NOMO-1 treated with dmso at 0.1 percent for 144 hours (cell line): ENCODE measurements around the gene TEX28.
"Not testable (repeated sequence)": the region's sequence is repeated elsewhere in the genome, so short reads cannot be mapped to it uniquely, and the experiment has no call there.

Experiments
- DNase-seq: peaks from one replicate; lab custom pipeline; 2025; ENCODE audit not compliant: unreplicated experiment; lab: John Stamatoyannopoulos, UW

Gene TEX28

DNA sequence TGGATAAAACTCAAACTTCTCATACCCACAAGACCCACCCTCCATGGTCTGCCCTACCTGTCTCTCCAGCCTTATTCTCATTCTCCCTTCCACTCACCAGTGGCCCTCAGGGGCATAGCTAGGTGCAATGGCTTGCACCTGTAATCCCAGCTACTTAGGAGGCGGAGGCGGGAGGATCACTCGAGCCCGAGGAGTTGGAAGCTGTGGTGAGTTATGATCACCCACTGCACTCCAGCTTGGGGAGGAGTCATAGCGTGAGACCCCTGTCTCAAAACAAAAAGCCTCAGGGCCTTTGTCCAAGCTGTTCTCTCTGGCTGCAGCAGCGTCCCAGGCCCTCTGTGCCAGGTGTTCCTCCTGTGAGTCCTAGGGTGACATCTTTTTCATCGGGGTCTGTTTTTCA, 17.2 kb upstream of the TEX28 start:
- no peak for DNase-seq

DNA sequence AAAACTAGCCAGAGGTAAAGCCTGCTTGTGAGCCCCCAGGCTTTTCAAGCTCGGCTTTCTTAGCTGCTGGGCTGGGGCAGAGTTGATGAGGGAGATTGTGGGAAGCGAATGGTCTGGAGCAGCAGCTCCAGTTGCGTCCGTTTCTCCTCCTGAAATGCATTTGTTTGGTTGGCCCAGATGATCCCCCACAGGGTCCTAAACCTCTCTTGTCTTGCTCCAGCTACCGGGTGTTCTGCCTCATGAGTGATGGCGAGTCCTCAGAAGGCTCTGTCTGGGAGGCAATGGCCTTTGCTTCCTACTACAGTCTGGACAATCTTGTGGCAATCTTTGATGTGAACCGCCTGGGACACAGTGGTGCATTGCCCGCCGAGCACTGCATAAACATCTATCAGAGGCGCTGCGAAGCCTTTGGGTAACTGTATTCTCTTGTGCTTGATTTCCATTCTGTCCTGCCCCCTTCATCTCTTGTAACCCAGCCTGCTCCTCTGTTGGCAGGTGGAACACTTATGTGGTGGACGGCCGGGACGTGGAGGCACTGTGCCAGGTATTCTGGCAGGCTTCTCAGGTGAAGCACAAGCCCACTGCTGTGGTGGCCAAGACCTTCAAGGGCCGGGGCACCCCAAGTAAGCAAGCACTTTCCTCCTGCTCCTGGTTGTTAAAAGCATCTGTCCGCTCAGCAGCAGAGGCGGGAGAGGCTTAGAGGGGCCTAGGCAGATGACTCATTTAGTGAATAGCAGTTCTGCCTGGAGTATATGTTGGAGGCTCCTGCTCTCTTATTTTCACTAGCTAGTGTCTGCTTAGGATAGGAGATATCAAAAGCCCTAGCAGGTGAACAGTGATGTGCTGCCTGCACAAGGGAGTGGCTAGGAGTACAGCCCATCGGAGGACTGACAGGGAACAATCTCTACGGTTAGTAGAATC, 16.0 kb upstream of the TEX28 start:
- no peak for DNase-seq

GRCh38 chrX:154309041-154309775, 14.3 kb upstream of the TEX28 start:
- DNase-seq, result no peak

DNA sequence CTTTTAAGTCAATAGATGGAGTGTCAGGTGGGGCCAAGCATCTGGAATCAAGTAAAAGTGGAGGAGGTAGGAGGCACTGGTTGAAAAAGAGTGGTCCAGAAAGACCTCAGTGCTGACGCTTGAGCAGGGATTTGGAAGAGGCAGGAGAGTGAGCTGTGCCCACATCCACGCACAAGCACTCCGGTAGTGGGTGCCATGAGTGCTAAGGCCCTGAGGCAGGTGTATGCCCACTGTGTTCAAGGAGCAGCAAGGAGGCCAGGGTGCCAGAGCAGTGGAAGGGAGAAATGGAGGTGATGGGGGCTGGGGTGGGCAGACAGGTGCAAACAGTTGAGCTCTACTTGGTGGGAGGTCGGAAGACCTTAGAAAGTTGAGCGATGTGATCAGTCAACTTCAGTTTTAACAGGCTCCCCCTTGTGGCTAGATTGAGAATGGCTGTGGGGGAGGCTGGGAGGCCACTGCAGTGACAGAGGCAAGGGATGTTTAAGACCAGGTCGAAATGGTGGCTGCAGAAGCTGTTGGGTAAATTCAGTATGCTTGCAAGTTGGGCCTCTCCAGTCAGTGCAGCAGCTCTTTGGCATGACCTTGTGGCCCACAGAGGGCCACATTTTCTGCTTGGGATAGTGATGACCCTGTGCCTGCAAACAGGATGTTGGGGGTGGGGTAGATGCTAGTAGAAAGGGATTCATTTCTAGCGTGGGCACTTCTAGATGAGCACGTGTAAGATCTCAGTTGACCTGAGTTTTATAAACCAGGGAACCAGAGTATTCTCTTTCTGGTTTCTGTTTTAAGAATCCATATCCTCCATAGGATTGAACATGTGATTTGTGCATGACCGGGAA, 13.4 kb upstream of the TEX28 start:
- DNase-seq, result no peak

DNA sequence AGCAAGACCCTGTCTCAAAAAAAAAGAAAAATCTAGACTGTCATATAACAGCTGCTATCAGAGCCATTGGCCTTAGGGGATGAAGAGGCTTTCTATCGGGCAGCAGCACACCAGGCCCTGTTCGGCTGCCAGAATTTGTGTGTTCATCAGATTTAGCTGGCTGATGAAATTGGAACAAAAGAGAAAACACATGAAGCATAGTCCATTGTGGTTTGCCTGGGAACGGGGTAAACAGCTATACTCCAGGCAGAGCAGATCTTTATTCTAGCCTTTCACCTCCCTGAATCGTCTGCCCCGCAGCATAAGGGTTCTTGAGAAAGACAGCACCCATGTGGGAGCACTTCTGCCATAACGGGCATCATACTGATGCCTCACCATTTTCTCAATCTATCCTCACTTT, 12.3 kb upstream of the TEX28 start:
- no peak for DNase-seq

- DNase-seq, result no peak
Measured at GRCh38 chrX:154305541-154306205, 10.7 kb upstream of the TEX28 start.

DNA sequence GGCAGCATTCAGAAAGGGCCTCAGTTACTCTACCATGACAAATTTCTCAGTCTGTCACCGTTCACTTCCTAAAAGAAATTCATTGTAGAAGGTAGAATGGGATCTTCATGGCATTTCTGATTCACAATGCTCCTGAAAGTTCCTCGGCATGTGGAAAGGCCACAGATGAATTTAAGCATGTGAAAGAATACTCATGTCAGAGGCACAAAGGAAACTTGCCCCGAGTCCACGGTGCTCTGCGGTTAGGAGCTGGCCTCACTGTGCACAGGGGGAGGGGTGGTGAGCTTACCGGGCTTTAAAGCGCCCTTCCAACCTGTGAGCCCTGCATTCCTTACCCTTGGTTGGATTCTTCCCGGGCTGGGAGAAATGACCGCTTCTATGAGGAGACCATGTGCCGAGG, 9.9 kb upstream of the TEX28 start:
- no peak for DNase-seq

- no peak for DNase-seq
Measured at GRCh38 chrX:154303476-154303875, 8.6 kb upstream of the TEX28 start.

- not testable (repeated sequence) for DNase-seq
Measured at GRCh38 chrX:154302998-154303397, 8.1 kb upstream of the TEX28 start.

DNA sequence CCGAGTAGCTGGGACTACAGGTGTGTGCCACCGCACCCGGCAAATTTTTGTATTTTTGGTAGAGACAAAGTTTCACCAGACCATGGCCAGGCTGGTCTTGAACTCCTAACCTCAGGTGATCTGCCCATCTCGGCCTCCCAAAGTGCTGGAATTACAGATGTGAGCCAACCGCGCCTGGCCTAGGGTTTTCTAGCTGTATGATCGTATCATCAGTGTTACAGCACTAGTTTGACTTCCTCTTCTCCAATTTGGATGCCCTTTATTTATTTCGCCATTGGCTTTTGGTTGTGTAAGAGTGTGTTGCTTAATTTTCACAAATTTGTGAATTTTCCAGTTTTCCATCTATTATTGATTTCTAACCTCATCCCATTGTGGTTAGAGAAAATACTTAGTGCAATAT, 5.9 kb upstream of the TEX28 start:
- DNase-seq, result peak; percentile 45

DNA sequence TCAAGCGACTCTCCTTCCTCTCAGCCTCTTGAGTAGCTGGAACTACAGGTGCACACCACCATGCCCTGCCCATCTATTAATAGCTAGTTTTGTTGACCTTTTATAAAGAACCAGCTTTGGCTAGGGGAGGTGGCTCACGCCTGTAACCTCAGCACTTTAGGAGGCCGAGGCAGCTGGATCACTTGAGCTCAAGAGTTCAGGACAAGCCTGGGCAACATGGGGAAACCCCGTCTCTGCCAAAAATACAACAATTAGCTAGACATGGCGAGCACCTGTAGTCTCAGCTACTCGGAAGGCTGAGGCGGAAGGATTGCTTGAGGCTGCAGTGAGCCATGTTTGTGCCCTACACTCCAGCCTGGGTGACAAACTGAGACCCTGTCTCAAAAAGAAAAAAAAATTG, 3.4 kb upstream of the TEX28 start:
- DNase-seq, result no peak

DNA sequence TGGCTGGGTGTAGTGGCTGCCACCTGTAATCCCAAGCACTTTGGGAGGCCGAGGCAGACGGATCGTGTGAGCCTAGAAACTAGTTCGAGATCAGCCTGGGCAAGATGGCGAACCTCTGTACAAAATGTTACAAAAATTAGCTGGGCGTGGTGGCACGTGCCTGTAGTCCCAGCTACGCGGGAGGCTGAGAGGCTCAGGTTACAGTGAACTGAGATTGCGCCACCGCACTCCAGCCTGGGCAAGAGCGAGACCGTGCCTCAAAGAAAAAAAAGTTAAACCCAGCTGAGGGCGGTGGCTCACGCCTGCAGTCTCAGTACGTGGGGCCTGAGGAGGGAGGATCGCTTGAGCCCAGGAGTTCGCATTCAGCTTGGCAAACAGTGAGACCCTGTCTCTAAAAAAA, 1.8 kb upstream of the TEX28 start:
- no peak for DNase-seq

DNA sequence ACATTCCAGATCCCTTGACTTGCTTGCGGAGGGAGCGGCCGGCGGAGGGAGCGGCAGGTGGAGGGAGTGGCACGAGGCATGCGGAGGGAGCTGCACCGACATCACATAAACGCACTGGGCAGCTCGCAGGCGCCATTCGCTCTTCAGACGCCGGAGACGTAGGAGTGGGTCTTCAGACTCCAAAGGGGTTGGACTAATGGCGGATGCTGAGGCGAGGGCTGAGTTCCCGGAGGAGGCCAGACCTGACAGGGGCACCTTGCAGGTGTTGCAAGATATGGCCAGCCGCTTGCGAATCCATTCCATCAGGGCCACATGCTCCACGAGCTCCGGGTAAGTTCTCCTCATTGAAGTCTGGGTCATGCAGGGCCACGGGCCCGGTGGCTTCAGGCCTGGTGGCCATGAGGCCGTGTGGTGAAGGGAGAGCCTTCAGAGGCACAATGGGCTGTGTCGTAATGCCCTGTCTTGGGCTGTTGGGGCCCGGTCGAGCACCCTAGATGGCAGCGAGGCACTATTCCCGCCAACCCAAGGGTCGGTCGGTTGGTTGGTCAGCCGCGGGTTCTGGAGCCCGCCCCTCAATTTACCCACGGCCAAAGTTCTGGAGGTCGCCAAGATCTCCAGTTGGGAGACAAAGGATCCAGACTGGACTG, 863 bp upstream of the TEX28 start, which contains the start of gene TKTL1:
TKTL1 (plus strand) TSS at position 132 of the 647 bp plus-strand sequence; CDS start at position 197, 65 bp downstream.
- DNase-seq, result no peak

- not testable (repeated sequence) for DNase-seq
Measured at GRCh38 chrX:154286406-154286805, 8.5 kb downstream of the TEX28 start.

DNA sequence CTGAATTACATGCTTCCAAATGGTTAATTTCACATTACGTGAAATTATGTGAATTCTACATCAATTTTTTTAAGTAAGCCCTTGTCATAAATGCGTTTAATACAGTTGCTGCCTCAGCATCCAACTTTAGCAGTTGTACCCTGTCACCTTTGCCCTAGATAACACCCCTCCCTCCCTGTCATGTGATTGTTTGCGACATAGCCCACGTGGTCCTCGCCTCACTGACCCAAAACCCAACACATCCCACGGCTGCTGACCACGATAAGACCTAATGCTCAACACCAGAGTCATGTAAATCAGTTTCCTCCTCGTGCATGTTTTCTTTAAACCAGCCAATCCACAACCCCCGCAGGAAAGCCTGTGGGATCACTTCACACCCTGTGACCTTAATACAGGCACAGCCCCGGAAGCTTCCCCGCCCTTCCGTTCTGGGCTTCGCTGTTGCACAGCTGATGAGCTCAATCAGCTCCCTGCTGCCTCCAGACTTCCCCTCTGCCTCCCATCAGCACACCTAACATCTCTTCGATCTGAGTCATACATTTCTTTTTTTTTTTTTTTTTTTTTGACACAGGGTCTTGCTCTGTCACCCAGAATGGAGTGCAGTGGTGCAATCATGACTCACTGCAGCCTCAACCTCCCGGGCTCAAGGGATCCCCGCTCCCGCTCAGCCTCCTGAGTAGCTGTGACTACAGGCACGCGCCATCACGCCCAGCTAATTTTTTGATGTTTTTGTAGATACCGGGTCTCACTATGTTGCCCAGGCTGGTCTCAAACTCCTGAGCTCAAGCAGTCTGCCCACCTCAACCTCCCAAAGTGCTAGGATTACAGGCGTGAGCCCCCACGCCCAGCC, 10.2 kb downstream of the TEX28 start:
- not testable (repeated sequence) for DNase-seq

DNA sequence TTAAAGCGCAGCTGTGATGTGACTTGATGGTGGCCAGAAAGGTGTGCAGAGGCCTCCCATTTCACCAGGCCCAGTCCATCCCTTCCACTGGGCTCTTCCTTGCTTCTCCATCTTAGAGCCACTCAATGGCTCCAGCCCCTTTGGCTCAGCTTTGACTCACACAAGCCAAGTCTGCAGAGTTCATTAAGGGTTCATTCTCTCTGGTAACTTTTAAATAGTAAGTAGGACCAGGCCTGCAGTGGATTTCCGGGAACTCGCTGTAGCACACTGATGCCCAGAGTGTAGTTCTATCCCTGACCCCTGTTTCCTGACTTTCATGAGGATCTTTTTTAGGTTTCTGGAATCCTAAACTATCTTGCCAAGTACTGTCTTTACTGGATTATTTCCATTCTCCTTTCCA, 25.7 kb downstream of the TEX28 start:
- not testable (repeated sequence) for DNase-seq

- DNase-seq, result not testable (repeated sequence)
Measured at GRCh38 chrX:154263072-154263471, 31.9 kb downstream of the TEX28 start.

DNA sequence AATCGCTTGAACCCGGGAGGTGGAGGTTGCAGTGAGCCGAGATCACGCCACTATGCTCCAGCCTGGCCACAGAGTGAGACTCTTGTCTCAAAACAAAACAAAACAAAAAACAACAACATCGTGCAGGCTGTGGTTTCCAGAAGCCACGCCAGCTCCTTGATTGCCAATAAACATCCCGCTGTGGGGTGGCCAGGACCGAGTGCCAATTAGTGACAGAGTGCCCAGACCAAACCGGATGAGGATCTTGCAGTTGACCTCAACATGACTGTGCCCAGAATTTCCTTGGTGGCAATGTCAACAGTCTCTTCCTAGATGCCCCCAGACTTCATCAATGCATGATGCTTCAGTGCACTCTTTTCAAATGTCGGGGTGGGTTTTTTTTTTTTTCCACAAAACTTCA, 36.2 kb downstream of the TEX28 start:
- not testable (repeated sequence) for DNase-seq

DNA sequence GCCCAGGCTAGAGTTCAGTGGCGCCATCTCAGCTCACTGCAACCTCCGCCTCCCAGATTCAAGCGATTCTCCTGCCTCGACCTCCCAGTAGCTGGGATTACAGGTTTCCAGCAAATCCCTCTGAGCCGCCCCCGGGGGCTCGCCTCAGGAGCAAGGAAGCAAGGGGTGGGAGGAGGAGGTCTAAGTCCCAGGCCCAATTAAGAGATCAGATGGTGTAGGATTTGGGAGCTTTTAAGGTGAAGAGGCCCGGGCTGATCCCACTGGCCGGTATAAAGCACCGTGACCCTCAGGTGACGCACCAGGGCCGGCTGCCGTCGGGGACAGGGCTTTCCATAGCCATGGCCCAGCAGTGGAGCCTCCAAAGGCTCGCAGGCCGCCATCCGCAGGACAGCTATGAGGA, 37.6 kb downstream of the TEX28 start, which contains the start of gene OPN1MW3:
OPN1MW3 (plus strand) TSS at position 301 of the 400 bp plus-strand sequence; CDS start at position 339, 38 bp downstream.
- DNase-seq, result not testable (repeated sequence)
